ENCODE measurements around the gene EXOC4. TPM values are rescaled to one million over a fixed set of nuclear protein-coding genes. Genes with fewer than 3 reads are reported as not detected.

EXOC4 gene
- total RNA-seq, 1 donor from 2014 or later, result 94.0 TPM

DNA sequence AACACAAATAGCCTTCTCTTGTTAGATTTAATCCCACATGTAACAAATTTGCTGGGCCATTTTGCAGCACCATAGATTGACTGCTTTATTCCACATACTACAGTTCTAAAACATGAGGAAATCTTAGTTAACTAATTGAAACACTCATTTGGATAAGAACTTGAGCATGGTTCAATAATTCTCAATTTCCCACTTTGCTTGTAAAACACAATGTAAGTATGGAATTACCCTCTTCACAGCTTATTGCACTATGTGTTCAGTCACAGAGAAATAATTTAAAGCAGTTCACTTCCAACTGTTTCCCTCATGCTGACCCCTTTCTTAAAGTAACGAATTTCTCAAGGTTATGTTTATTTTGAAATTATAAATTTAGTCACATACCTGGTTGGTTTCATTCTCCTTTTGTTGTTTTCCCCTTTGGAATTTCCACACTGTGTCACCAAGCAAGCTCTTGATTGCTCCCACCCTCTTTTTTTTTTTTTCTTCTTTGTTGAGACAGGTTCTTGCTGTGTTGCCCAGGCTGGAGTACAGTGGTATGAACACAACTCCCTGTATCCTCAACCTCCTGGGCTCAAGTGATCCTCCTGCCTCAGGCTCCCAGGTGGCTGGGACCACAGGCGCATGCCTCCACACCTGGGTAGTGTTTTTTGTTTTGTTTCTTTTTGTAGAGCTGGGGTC is 425.4 kb downstream of the EXOC4 start:
- Mint-ChIP-seq H3K27me3 (ENCODE audit: unreplicated experiment) (no peaks in the 10 kb centered on the region), H3K4me3 (ENCODE audit: unreplicated experiment) (no peak overlapping the region), H3K9me3 (ENCODE audit: unreplicated experiment) (no peaks in the 10 kb centered on the region), H3K4me1 (ENCODE audit: unreplicated experiment) (peaks cover 4% of the 10 kb centered on the region), H3K36me3 (ENCODE audit: low read depth, unreplicated experiment) (no peaks in the 10 kb centered on the region), H3K27ac (ENCODE audit: unreplicated experiment) (no peak overlapping the region)
- no peak for TF ChIP-seq CTCF (IDR thresholded peaks at IDR 0.05; ENCODE audit: unreplicated experiment)
- DNase-seq (ENCODE audit: low spot score), result no peak

DNA sequence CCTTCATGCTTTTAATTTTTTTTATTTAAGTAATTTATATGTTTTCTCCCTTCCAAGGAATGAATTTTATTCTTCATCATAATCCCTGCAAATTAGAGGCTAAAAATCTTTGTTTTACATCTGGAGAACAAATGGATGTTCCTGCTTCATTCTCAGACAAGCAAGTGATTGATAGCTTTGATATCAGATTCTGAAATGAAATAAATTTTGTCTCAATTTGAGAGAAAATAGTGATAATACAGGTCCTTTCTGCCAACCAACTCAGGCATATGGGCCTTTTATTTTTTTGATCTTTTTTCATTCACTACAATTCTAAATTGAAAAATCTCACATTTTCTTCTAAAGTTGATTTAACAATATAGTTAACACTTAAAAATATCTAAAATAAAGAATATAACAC is 427.1 kb downstream of the EXOC4 start:
- no peaks in the 10 kb centered on the region for H3K27me3 Mint-ChIP-seq (ENCODE audit: unreplicated experiment)
- no peak overlapping the region for H3K4me3 Mint-ChIP-seq (ENCODE audit: unreplicated experiment)
- H3K36me3 Mint-ChIP-seq (ENCODE audit: low read depth, unreplicated experiment), result no peaks in the 10 kb centered on the region
- peaks cover 4% of the 10 kb centered on the region for H3K4me1 Mint-ChIP-seq (ENCODE audit: unreplicated experiment)
- no peaks in the 10 kb centered on the region for H3K9me3 Mint-ChIP-seq (ENCODE audit: unreplicated experiment)
- H3K27ac Mint-ChIP-seq (ENCODE audit: unreplicated experiment), result no peak overlapping the region
- TF ChIP-seq CTCF (IDR thresholded peaks at IDR 0.05; ENCODE audit: unreplicated experiment), result no peak
- no peak for DNase-seq (ENCODE audit: low spot score)

DNA sequence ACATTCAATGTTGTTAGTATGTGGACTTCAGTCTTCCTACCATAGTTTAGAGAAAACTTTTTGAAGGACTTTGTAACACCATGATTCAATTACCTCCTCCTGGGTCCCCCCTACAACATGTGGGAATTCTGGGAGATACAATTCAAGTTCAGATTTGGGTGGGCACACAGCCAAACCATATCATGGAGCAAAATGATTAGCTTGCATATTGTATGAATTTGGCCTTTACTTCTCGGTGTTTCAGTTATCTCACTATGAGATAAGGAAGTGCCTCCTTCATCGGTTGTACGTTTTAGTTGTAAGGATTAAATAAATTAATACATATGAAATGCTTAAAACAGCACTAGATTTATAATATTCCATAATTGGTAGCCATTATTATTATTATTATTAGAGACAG is 428.7 kb downstream of the EXOC4 start:
- Mint-ChIP-seq H3K4me1 (ENCODE audit: unreplicated experiment) (peaks cover 4% of the 10 kb centered on the region), H3K27me3 (ENCODE audit: unreplicated experiment) (peaks cover 3% of the 10 kb centered on the region), H3K4me3 (ENCODE audit: unreplicated experiment) (no peak overlapping the region), H3K27ac (ENCODE audit: unreplicated experiment) (no peak overlapping the region), H3K9me3 (ENCODE audit: unreplicated experiment) (no peaks in the 10 kb centered on the region), H3K36me3 (ENCODE audit: low read depth, unreplicated experiment) (no peaks in the 10 kb centered on the region)
- DNase-seq (ENCODE audit: low spot score), result no peak
- no peak for TF ChIP-seq CTCF (IDR thresholded peaks at IDR 0.05; ENCODE audit: unreplicated experiment)

- TF ChIP-seq CTCF (IDR thresholded peaks at IDR 0.05; ENCODE audit: unreplicated experiment), result no peak
- H3K36me3 Mint-ChIP-seq (ENCODE audit: low read depth, unreplicated experiment), result no peaks in the 10 kb centered on the region
- H3K4me3 Mint-ChIP-seq (ENCODE audit: unreplicated experiment), result no peak overlapping the region
- H3K9me3 Mint-ChIP-seq (ENCODE audit: unreplicated experiment), result no peaks in the 10 kb centered on the region
- peaks cover 3% of the 10 kb centered on the region for H3K27me3 Mint-ChIP-seq (ENCODE audit: unreplicated experiment)
- peaks cover 4% of the 10 kb centered on the region for H3K4me1 Mint-ChIP-seq (ENCODE audit: unreplicated experiment)
- no peak overlapping the region for H3K27ac Mint-ChIP-seq (ENCODE audit: unreplicated experiment)
- DNase-seq (ENCODE audit: low spot score), result no peak
These were observed 429.7 kb downstream of the EXOC4 start for GRCh38 chr7:133682364-133683181.

DNA sequence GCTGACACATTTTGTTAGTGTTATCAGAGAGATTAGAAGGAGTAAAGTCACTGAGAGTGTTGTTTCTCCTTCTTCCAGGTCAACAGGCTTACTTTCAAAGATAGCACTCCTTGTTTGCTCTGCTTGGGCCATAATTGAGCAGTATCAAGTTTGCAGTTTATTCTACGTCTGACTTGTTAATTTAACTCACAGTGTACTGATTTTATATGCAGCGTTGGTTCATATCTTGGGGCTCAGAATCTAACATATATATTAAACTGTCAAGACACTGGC is 430.2 kb downstream of the EXOC4 start:
- Mint-ChIP-seq H3K27me3 (ENCODE audit: unreplicated experiment) (peaks cover 3% of the 10 kb centered on the region), H3K4me3 (ENCODE audit: unreplicated experiment) (no peak overlapping the region), H3K36me3 (ENCODE audit: low read depth, unreplicated experiment) (no peaks in the 10 kb centered on the region), H3K9me3 (ENCODE audit: unreplicated experiment) (no peaks in the 10 kb centered on the region), H3K4me1 (ENCODE audit: unreplicated experiment) (peaks cover 4% of the 10 kb centered on the region), H3K27ac (ENCODE audit: unreplicated experiment) (no peak overlapping the region)
- no peak for DNase-seq (ENCODE audit: low spot score)
- TF ChIP-seq CTCF (IDR thresholded peaks at IDR 0.05; ENCODE audit: unreplicated experiment), result no peak
